Kidney epithelial cell (primary cell): ENCODE results near the gene ANKS1B. TPM values are rescaled to one million over a fixed set of nuclear protein-coding genes. Genes with fewer than 3 reads are reported as not detected.

Experiments used
- DNase-seq: peaks from one replicate; pipeline ENCODE4 v3.0.0-alpha.2; 2010; ENCODE audit warnings: low read depth
- H3K27me3 ChIP-seq: 2 replicates; pipeline ENCODE4 v1.6.0; 2011; ENCODE audit warnings: low read length; ENCODE audit not compliant: control insufficient read depth, insufficient read depth
- H3K36me3 ChIP-seq: 2 replicates; pipeline ENCODE4 v1.5.1; 2011; ENCODE audit warnings: low read length; ENCODE audit not compliant: control insufficient read depth, insufficient read depth
- H3K4me3 ChIP-seq: 2 replicates; pipeline ENCODE4 v1.5.1; 2011; ENCODE audit warnings: low read depth, mild to moderate bottlenecking, control low read depth, low read length
- CTCF ChIP-seq: IDR thresholded peaks from 2 replicates; pipeline ENCODE4 v1.5.1; 2011; ENCODE audit warnings: mild to moderate bottlenecking, moderate library complexity, low read length, control low read depth, inconsistent platforms; ENCODE audit not compliant: insufficient read depth, poor library complexity, severe bottlenecking
- total RNA-seq: library from RNA; depleted of rRNA; stranded (reverse); fragments of >200 nt; gene quantifications from 2 replicates; pipeline ENCODE4 v1.2.3, GENCODE V29; 2015

Gene ANKS1B
- total RNA-seq, 1 donor from 2014 or later, result 0.13 TPM

- Histone ChIP-seq H3K36me3 (peaks cover under 1% of the 10 kb centered on the region), H3K4me3 (no peak overlapping the region), H3K27me3 (no peaks in the 10 kb centered on the region)
- no peak for DNase-seq
- no peak for TF ChIP-seq CTCF
These were observed 1244.0 kb downstream of the ANKS1B start for GRCh38 chr12:98740751-98741150.

DNA sequence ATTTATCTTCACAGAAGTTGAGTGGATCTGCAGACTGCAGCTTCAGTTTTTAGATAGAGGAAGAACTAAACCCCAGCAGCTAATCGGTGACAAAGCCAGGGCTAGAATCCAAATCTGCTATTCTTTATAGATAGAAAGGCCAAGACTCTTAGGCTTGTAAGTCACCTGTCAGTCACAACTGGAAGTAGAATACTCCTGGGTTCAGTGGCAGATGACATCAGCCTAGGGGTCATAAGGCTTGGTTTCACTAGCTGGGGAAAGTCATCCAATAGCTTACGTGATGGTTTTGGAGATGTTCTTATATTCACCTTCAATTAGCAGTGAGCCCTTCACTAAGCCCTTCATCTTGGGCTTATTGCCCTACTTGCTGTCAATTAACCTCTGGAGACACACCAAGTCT is 1246.2 kb downstream of the ANKS1B start:
- TF ChIP-seq CTCF, result no peak

GRCh38 chr12:98738002-98738401 is 1246.7 kb downstream of the ANKS1B start:
- TF ChIP-seq CTCF, result no peak
- Histone ChIP-seq H3K27me3 (no peaks in the 10 kb centered on the region), H3K4me3 (no peak overlapping the region), H3K36me3 (peaks cover 1% of the 10 kb centered on the region)
- DNase-seq, result no peak

More for the DNA sequence above, 1246.2 kb downstream of the ANKS1B start:
- no peaks in the 10 kb centered on the region for H3K27me3 ChIP-seq
- no peak for DNase-seq
- H3K36me3 ChIP-seq, result peaks cover 1% of the 10 kb centered on the region
- no peak overlapping the region for H3K4me3 ChIP-seq

DNA sequence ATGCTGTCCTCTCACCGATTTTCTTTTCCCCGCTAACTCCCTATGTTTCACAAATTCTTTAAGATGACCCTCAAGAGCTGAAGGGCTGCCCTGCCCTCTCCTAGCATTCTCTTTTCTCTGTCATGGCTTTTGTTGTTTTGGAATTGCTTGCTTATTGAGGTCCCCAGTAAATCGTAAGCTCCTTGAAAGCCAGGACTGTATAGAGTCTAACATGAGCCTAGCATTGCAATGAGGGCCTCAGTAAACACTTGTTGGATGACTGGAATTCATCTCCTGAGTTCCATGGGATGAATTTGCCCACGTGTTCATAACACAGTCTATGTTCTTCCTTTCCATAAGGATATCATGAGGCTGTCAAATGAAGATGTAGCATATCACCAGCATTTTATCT is 1247.4 kb downstream of the ANKS1B start:
- DNase-seq, result no peak
- no peak for TF ChIP-seq CTCF
- Histone ChIP-seq H3K4me3 (no peak overlapping the region), H3K36me3 (peaks cover 1% of the 10 kb centered on the region), H3K27me3 (no peaks in the 10 kb centered on the region)

DNA sequence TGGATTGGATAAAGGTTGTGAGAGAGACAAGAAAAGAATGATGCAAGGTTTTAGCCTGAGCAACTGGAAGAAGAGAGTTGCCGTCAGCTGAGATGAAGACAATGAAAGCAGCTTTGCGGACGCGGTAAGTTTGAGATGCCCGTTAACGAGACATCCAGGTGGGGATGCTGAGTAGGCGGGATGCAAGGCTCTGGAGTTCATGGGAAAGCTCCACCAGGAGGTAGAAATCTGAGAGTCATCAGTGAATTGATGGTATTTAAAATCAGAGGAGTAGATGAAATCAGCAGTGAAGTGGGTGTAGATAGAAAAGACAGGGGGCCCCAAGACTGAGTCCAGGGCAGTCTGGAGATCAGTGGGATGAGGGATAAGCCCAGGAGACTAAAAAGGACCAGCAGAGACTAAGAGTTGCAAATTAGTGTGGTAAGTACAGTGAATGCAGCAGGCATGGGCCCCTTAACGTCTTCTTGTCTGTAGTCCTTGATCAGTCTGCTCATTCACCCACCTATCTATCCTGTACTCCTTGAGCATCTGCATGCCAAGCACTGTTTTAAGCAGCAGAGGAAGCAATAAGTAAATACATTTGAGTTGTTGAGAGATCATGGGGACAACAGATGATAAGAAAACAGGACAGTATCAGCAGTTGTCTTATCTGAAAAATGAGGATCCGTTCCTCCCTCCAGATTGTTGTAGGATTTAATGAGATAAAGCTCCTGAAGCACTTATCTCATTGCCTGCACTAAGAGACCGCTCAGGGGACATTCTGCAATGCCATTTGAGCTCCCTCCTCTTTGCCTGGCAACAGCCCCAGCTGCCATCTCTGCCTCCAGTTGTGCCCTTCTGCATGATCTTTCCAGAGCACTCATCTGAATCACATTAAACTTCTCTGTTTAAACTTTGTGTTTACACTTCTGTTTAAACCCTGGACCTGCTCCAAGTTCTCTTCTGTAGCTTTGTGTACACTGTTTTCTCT is 1248.1 kb downstream of the ANKS1B start:
- no peaks in the 10 kb centered on the region for H3K27me3 ChIP-seq
- DNase-seq, result no peak
- H3K4me3 ChIP-seq, result no peak overlapping the region
- H3K36me3 ChIP-seq, result peaks cover 1% of the 10 kb centered on the region
- no peak for TF ChIP-seq CTCF
